B cell (primary cell): ENCODE data around the gene KIF18A. TPM values are rescaled to one million over a fixed set of nuclear protein-coding genes. Genes with fewer than 3 reads are reported as not detected.

Source experiments
- ATAC-seq: fragments of 200-7000 bp; cut with Tn5 transposase; one replicate; pipeline ENCODE4 v1.10.0; 2021; ENCODE audit warnings: low read depth, mild to moderate bottlenecking, moderate number of reproducible peaks, moderate library complexity
- CTCF ChIA-PET: fragments of 350-600 bp; sonication (Branson Sonifier 250); formaldehyde crosslinking; loops from one replicate; lab custom pipeline; 2021; ENCODE audit warnings: antibody characterized with exemption, inconsistent platforms; lab: Charles Lee
- POLR2A ChIA-PET: fragments of 350-600 bp; sonication (Branson Sonifier 250); formaldehyde crosslinking; loops from one replicate; lab custom pipeline; 2021; ENCODE audit warnings: antibody characterized with exemption; lab: Charles Lee
- DNase-seq: peaks from one replicate; pipeline ENCODE4 v3.0.0; 2013
- H2AFZ ChIP-seq: 2 replicates; pipeline ENCODE4 v1.6.1; 2012; ENCODE audit warnings: mild to moderate bottlenecking, low read depth, low read length; ENCODE audit not compliant: insufficient read depth, poor library complexity, severe bottlenecking
- H3K27ac ChIP-seq, 2 donors: 1 replicate in 1 of 2; 2 replicates in 1 of 2; pipeline ENCODE4 v1.5.1; 2012 to 2013; ENCODE audit warnings: low read length in 2 of 2, mild to moderate bottlenecking in 2 of 2, moderate library complexity in 1 of 2
- H3K27me3 ChIP-seq, 4 experiments: fragments of 200-600 bp in 1 of 4; sonication (generic) in 1 of 4; replicated peaks in 1 of 4; 1 replicate in 2 of 4; 2 replicates in 2 of 4; pipeline versions ENCODE4 v1.6.1 to v1.7.0; 2013 to 2016; ENCODE audit warnings: low read length in 3 of 4, mild to moderate bottlenecking in 2 of 4, mixed read lengths in 1 of 4, moderate library complexity in 1 of 4; ENCODE audit not compliant: insufficient read depth in 4 of 4, control insufficient read depth in 3 of 4; ENCODE audit errors: control extremely low read depth in 1 of 4
- H3K36me3 ChIP-seq, 2 experiments: replicated peaks in 1 of 2; 1 replicate in 1 of 2; 2 replicates in 1 of 2; pipeline versions ENCODE4 v1.6.1 to v1.7.1; 2013; ENCODE audit warnings: low read length in 1 of 2; ENCODE audit not compliant: insufficient read depth in 2 of 2, control insufficient read depth in 1 of 2; ENCODE audit errors: control extremely low read depth in 1 of 2, extremely low read depth in 1 of 2
- H3K4me1 ChIP-seq, 2 donors: fragments of 200-600 bp in 1 of 2; sonication (generic) in 1 of 2; 1 replicate in 1 of 2; 2 replicates in 1 of 2; pipeline versions ENCODE4 v1.5.1 to v1.6.1; 2013 to 2017; ENCODE audit warnings: low read length in 2 of 2; ENCODE audit not compliant: control insufficient read depth in 2 of 2, insufficient read depth in 2 of 2
- H3K4me2 ChIP-seq: replicated peaks from 2 replicates; pipeline ENCODE3; 2012; ENCODE audit warnings: mild to moderate bottlenecking, low read depth, low read length; ENCODE audit not compliant: poor library complexity, severe bottlenecking
- H3K4me3 ChIP-seq, 5 experiments: fragments of 200-600 bp in 1 of 5; sonication (generic) in 1 of 5; 1 replicate in 3 of 5; 2 replicates in 2 of 5; pipeline versions ENCODE4 v1.5.1 to v1.7.0; 2011 to 2016; ENCODE audit warnings: low read length in 4 of 5, mild to moderate bottlenecking in 4 of 5, low read depth in 2 of 5, control low read depth in 1 of 5, moderate library complexity in 1 of 5; ENCODE audit not compliant: insufficient read depth in 1 of 5; ENCODE audit errors: control extremely low read depth in 1 of 5, extremely low read depth in 1 of 5
- H3K79me2 ChIP-seq: fragments of 200-600 bp; sonication (generic); one replicate; pipeline ENCODE4 v1.6.0; 2016; ENCODE audit warnings: low read length; ENCODE audit not compliant: control insufficient read depth, insufficient read depth
- H3K9ac ChIP-seq: fragments of 200-600 bp; sonication (generic); 2 replicates; pipeline ENCODE4 v1.6.1; 2017; ENCODE audit warnings: mild to moderate bottlenecking, low read length, moderate library complexity
- H3K9me3 ChIP-seq, 3 donors: one replicate each; pipeline versions ENCODE4 v1.6.1 to v1.7.1; 2013; ENCODE audit warnings: low read length in 2 of 3; ENCODE audit not compliant: control insufficient read depth in 2 of 3, insufficient read depth in 1 of 3; ENCODE audit errors: control extremely low read depth in 1 of 3
- H4K20me1 ChIP-seq: 2 replicates; pipeline ENCODE4 v1.6.0; 2012; ENCODE audit warnings: mild to moderate bottlenecking, low read length; ENCODE audit not compliant: insufficient read depth, control insufficient read depth, poor library complexity, severe bottlenecking
- H3K27ac Mint-ChIP-seq: one replicate; pipeline ENCODE4 v1.8.0; 2021; ENCODE audit warnings: mixed read lengths
- H3K27me3 Mint-ChIP-seq: one replicate; pipeline ENCODE4 v1.8.0; 2021; ENCODE audit warnings: mixed read lengths
- H3K4me1 Mint-ChIP-seq: one replicate; pipeline ENCODE4 v1.8.0; 2021; ENCODE audit warnings: mixed read lengths
- H3K4me3 Mint-ChIP-seq: one replicate; pipeline ENCODE4 v1.8.0; 2021; ENCODE audit warnings: mixed read lengths
- H3K9me3 Mint-ChIP-seq: one replicate; pipeline ENCODE4 v1.8.0; 2022; ENCODE audit warnings: mixed read lengths; ENCODE audit not compliant: insufficient read depth
- CTCF ChIP-seq: fragments of 200-600 bp; IDR thresholded peaks from one replicate; pipeline ENCODE4 v1.8.0; 2022; ENCODE audit warnings: antibody characterized with exemption, mild to moderate bottlenecking
- EZH2 ChIP-seq: IDR thresholded peaks from 2 replicates; pipeline ENCODE4 v1.6.1; 2012; ENCODE audit warnings: borderline replicate concordance, low read depth, mild to moderate bottlenecking, moderate library complexity, low read length; ENCODE audit not compliant: insufficient read depth, poor library complexity, severe bottlenecking
- WGBS: methylation state at CpG from one replicate; pipeline ENCODE4 v1.1.5; 2013; ENCODE audit warnings: missing lambda C conversion rate; ENCODE audit not compliant: insufficient coverage; 5-methylcytosine and 5-hydroxymethylcytosine counted together
- intact Hi-C: fragments of 100-400 bp; cut with micrococcal nuclease; formaldehyde crosslinking; loops from one replicate; pipeline ENCODE4 v1.10.0; 2022
- polyA plus RNA-seq: library from polyadenylated mRNA; depleted of rRNA; stranded (reverse); fragments of >200 nt; gene quantifications from 2 replicates; pipeline ENCODE4 v1.2.3, GENCODE V29; 2012
- total RNA-seq, 2 donors: library from RNA; stranded (reverse); fragments of 120-200 nt in 1 of 2; gene quantifications; 1 replicate in 1 of 2; 2 replicates in 1 of 2; pipeline versions ENCODE4 v1.2.3 to v1.2.4, GENCODE V29; 2013 to 2022

KIF18A gene
- total and polyA plus RNA-seq, 2 donors (not counting 1 experiment from before 2014, with no cell fraction given), result 0.84 to 4.1 TPM

GRCh38 chr11:27972522-27973170, 135.3 kb downstream of the KIF18A start:
- Mint-ChIP-seq H3K4me1 (no peaks in the 10 kb centered on the region), H3K27me3 (no peaks in the 10 kb centered on the region)
- H3K27me3 ChIP-seq, result no peaks in the 10 kb centered on the region

DNA sequence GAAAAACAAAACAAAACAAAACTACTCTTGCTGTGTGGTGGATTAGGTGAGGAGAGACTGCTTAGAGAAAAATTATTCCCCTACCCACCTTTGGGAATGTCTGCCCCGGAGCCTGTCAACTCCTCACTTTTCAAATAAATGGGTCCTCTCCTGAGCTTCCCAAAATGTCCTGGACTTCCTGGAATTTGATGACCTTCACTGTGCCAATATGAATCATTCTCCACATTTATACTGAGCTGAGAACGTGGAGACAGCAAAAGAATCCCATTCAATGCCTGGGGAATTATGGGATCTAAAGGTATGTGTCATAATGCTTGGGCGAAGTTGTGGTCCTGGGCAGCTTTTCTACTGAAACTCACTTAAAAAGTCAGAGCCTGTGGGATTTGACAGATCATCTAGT, 136.8 kb downstream of the KIF18A start:
- intact Hi-C loops, result no loop called here
- ChIA-PET CTCF (no interaction called here), POLR2A (no interaction called here)
- 100% methylated on average over 1 of the region's 3 CpGs for WGBS
- Histone ChIP-seq H3K36me3 (no peaks in the 10 kb centered on the region), H2AFZ (no peak overlapping the region), H3K27ac (no peak overlapping the region), H3K9me3 (no peaks in the 10 kb centered on the region), H3K4me1 (no peaks in the 10 kb centered on the region), H3K4me2 (no peak overlapping the region), H3K4me3 (no peak overlapping the region), H4K20me1 (no peaks in the 10 kb centered on the region), H3K9ac (no peak overlapping the region), H3K79me2 (no peaks in the 10 kb centered on the region), H3K27me3 (no peaks in the 10 kb centered on the region)
- no peaks in the 10 kb centered on the region for H3K4me1 Mint-ChIP-seq
- no peaks in the 10 kb centered on the region for H3K27me3 Mint-ChIP-seq
- ATAC-seq (no peak), DNase-seq (no peak)
- H3K27ac Mint-ChIP-seq, result no peak overlapping the region
- TF ChIP-seq EZH2 (no peak), CTCF (no peak)
- no peak overlapping the region for H3K4me3 Mint-ChIP-seq
- no peaks in the 10 kb centered on the region for H3K9me3 Mint-ChIP-seq

More at GRCh38 chr11:27972522-27973170, 135.3 kb downstream of the KIF18A start:
- Histone ChIP-seq H3K27ac (no peak overlapping the region), H4K20me1 (no peaks in the 10 kb centered on the region), H3K9me3 (no peaks in the 10 kb centered on the region), H2AFZ (no peak overlapping the region), H3K36me3 (no peaks in the 10 kb centered on the region), H3K4me2 (no peak overlapping the region), H3K9ac (no peak overlapping the region), H3K4me1 (no peaks in the 10 kb centered on the region), H3K4me3 (no peak overlapping the region), H3K79me2 (no peaks in the 10 kb centered on the region)
- TF ChIP-seq CTCF (no peak), EZH2 (no peak)
- H3K9me3 Mint-ChIP-seq, result no peaks in the 10 kb centered on the region
- intact Hi-C loops, result no loop called here
- DNase-seq (no peak), ATAC-seq (no peak)
- H3K4me3 Mint-ChIP-seq, result no peak overlapping the region
- no peak overlapping the region for H3K27ac Mint-ChIP-seq
- POLR2A ChIA-PET, result no interaction called here
- 100% methylated on average over 1 of the region's 5 CpGs for WGBS
- CTCF ChIA-PET, result no interaction called here
